ENCODE results near the gene PDE4C. TPM values are rescaled to one million over a fixed set of nuclear protein-coding genes. Genes with fewer than 3 reads are reported as not detected.

Gene PDE4C
- total and polyA plus RNA-seq, 9 of the 15 experiments (the other 6 are each of a cell fraction or from before 2014, with no cell fraction given) = 0.04 to 0.91 (median 0.20) TPM; not detected in 1

GRCh38 chr19:18224525-18225354, 1.5 kb downstream of the PDE4C start (continued):
- TF ChIP-seq ARID3B (CRISPR knock-in tag; IDR thresholded peaks at IDR 0.05; ENCODE audit: borderline replicate concordance) (no peak), POLR3G (IDR thresholded peaks at IDR 0.05; ENCODE audit: extremely low read depth, insufficient read length, insufficient replicate concordance) (no peak), L3MBTL2 (IDR thresholded peaks at IDR 0.05) (peak; percentile 37; the same call in 1 of the 2 replicates), MED1 (CRISPR knock-in tag; IDR thresholded peaks at IDR 0.05; ENCODE audit: borderline replicate concordance) (no peak), HMG20B (CRISPR knock-in tag; IDR thresholded peaks at IDR 0.05) (no peak), MTF1 (CRISPR knock-in tag; IDR thresholded peaks at IDR 0.05; ENCODE audit: borderline replicate concordance) (no peak), CTCFL (IDR thresholded peaks at IDR 0.05; ENCODE audit: borderline replicate concordance, insufficient read depth, low read depth, low read length, poor library complexity, severe bottlenecking) (no peak), AFF4 (CRISPR knock-in tag; IDR thresholded peaks at IDR 0.05) (no peak), ZNF133 (CRISPR knock-in tag; IDR thresholded peaks at IDR 0.05) (no peak), GMEB1 (CRISPR knock-in tag; IDR thresholded peaks at IDR 0.05) (no peak), RB1 (IDR thresholded peaks at IDR 0.05; ENCODE audit: low read depth) (no peak), MEIS2 (IDR thresholded peaks at IDR 0.05; ENCODE audit: partially characterized antibody) (no peak), ESRRA (IDR thresholded peaks at IDR 0.05; ENCODE audit: borderline replicate concordance, low read depth) (0 out of 2 replicates have a peak, but pooled peaks have one; percentile 41), HCFC1 (IDR thresholded peaks at IDR 0.05; ENCODE audit: low read depth, low read length) (no peak), ZNF311 (CRISPR knock-in tag; IDR thresholded peaks at IDR 0.05) (no peak), KLF1 (tag; IDR thresholded peaks at IDR 0.05) (no peak)
